SK-N-SH (cell line): ENCODE results near the gene GSG1L. TPM values are rescaled to one million over a fixed set of nuclear protein-coding genes. Genes with fewer than 3 reads are reported as not detected.

Source experiments
- CTCF ChIA-PET: fragments of 300-600, 350-600 bp; formaldehyde crosslinking; extraction: SDS; loops from one replicate; lab custom pipeline; 2021; lab: Yijun Ruan, JAX
- POLR2A ChIA-PET: fragments of 350-600 bp; sonication (Branson Sonifier 250); formaldehyde crosslinking; extraction: SDS; loops from one replicate; lab custom pipeline; 2020; ENCODE audit warnings: antibody characterized with exemption, inconsistent platforms; lab: Yijun Ruan, JAX
- DNase-seq: peaks from one replicate; pipeline ENCODE4 v3.0.0; 2012
- H2AFZ ChIP-seq: fragments of 200-600 bp; sonication (generic); 2 replicates; pipeline ENCODE4 v1.8.1; 2016; ENCODE audit warnings: antibody characterized with exemption, mild to moderate bottlenecking, low read depth
- H3F3A ChIP-seq: fragments of 200-600 bp; sonication (generic); replicated peaks from 2 replicates; pipeline ENCODE3; 2016; ENCODE audit warnings: antibody characterized with exemption, mild to moderate bottlenecking; ENCODE audit not compliant: insufficient read depth
- H3K27ac ChIP-seq, 2 experiments: fragments of 200-500 bp in 1 of 2; fragments of 200-600 bp in 1 of 2; sonication (Bioruptor generic) in 1 of 2; sonication (generic), shearing (Covaris generic) in 1 of 2; 2 replicates each; pipeline versions ENCODE4 v1.5.1 to v1.6.1; 2014 to 2016; ENCODE audit warnings: low read depth in 2 of 2, inconsistent platforms in 1 of 2, low read length in 1 of 2, mild to moderate bottlenecking in 1 of 2, mixed read lengths in 1 of 2
- H3K27me3 ChIP-seq: fragments of 200-600 bp; sonication (generic), shearing (Covaris generic); 2 replicates; pipeline ENCODE4 v1.6.1; 2016; ENCODE audit warnings: mixed run types; ENCODE audit not compliant: insufficient read depth
- H3K36me3 ChIP-seq, 2 experiments: fragments of 200-500 bp in 1 of 2; fragments of 200-600 bp in 1 of 2; sonication (Bioruptor generic) in 1 of 2; sonication (generic) in 1 of 2; replicated peaks in 1 of 2; 2 replicates each; pipeline versions ENCODE3 to v1.5.1; 2014 to 2016; ENCODE audit warnings: low read length in 1 of 2, mild to moderate bottlenecking in 1 of 2; ENCODE audit not compliant: insufficient read depth in 2 of 2, control insufficient read depth in 1 of 2
- H3K4me1 ChIP-seq, 2 experiments: fragments of 200-500 bp in 1 of 2; fragments of 200-600 bp in 1 of 2; sonication (Bioruptor generic) in 1 of 2; sonication (generic), shearing (Covaris generic) in 1 of 2; 2 replicates each; pipeline versions ENCODE4 v1.5.1 to v1.6.1; 2014 to 2016; ENCODE audit warnings: low read depth in 1 of 2, low read length in 1 of 2, mixed run types in 1 of 2; ENCODE audit not compliant: insufficient read depth in 2 of 2, control insufficient read depth in 1 of 2
- H3K4me2 ChIP-seq: fragments of 200-600 bp; sonication (generic), shearing (Covaris generic); 2 replicates; pipeline ENCODE4 v1.6.1; 2017; ENCODE audit warnings: mixed run types
- H3K4me3 ChIP-seq, 2 experiments: fragments of 200-500 bp in 1 of 2; fragments of 200-600 bp in 1 of 2; sonication (Bioruptor generic) in 1 of 2; sonication (generic), shearing (Covaris generic) in 1 of 2; 2 replicates each; pipeline versions ENCODE4 v1.5.1 to v1.8.1; 2014 to 2016; ENCODE audit warnings: low read depth in 2 of 2, inconsistent platforms in 1 of 2, low read length in 1 of 2, mild to moderate bottlenecking in 1 of 2, mixed read lengths in 1 of 2, moderate library complexity in 1 of 2
- H3K79me2 ChIP-seq: fragments of 200-600 bp; sonication (generic); 2 replicates; pipeline ENCODE4 v1.8.1; 2017; ENCODE audit warnings: mild to moderate bottlenecking; ENCODE audit not compliant: insufficient read depth
- H3K9ac ChIP-seq: fragments of 200-600 bp; sonication (generic); 2 replicates; pipeline ENCODE4 v1.6.1; 2017; ENCODE audit warnings: mixed run types
- H3K9me2 ChIP-seq: fragments of 200-600 bp; sonication (generic); 2 replicates; pipeline ENCODE4 v1.6.1; 2017; ENCODE audit warnings: mixed run types
- H3K9me3 ChIP-seq: fragments of 200-600 bp; sonication (generic); 2 replicates; pipeline ENCODE4 v1.6.1; 2017; ENCODE audit warnings: mixed run types, mild to moderate bottlenecking, moderate library complexity
- H4K20me1 ChIP-seq: fragments of 200-600 bp; sonication (generic); 2 replicates; pipeline ENCODE4 v1.6.1; 2017; ENCODE audit warnings: mild to moderate bottlenecking, mixed run types; ENCODE audit not compliant: insufficient read depth
- EZH2phosphoT487 ChIP-seq: fragments of 200-600 bp; sonication (generic); IDR thresholded peaks from 2 replicates; pipeline ENCODE4 v1.6.1; 2017; ENCODE audit warnings: low read depth, mixed run types, mild to moderate bottlenecking, antibody characterized with exemption, moderate library complexity, borderline replicate concordance
- GABPA ChIP-seq: IDR thresholded peaks from 2 replicates; pipeline ENCODE4 v1.4.0; 2012; ENCODE audit warnings: low read depth, mild to moderate bottlenecking
- MEF2A ChIP-seq: IDR thresholded peaks from 2 replicates; pipeline ENCODE4 v1.4.0; 2012; ENCODE audit warnings: low read depth, borderline replicate concordance
- NFIC ChIP-seq: IDR thresholded peaks from 2 replicates; pipeline ENCODE4 v1.4.0; 2012; ENCODE audit warnings: borderline replicate concordance
- TAF1 ChIP-seq: IDR thresholded peaks from 2 replicates; pipeline ENCODE4 v1.6.1; 2012; ENCODE audit warnings: low read depth, mild to moderate bottlenecking, low read length, moderate library complexity, borderline replicate concordance
- YY1 ChIP-seq: IDR thresholded peaks from 2 replicates; pipeline ENCODE4 v1.4.0; 2012; ENCODE audit warnings: low read depth, mild to moderate bottlenecking
- WGBS: methylation state at CpG from one replicate; pipeline ENCODE4 v1.1.6; 2017; ENCODE audit warnings: low lambda C conversion rate; 5-methylcytosine and 5-hydroxymethylcytosine counted together
- polyA plus RNA-seq, 3 experiments: library from polyadenylated mRNA; depleted of rRNA; stranded (reverse); fragments of >200 nt; gene quantifications; 2 replicates each; pipeline ENCODE4 v1.2.3, GENCODE V29; 2012
- TF ChIP-seq, protein P1 (sequence below): IDR thresholded peaks from 2 replicates; pipeline ENCODE4 v1.6.1; 2012; ENCODE audit warnings: mild to moderate bottlenecking, low read depth, low read length, moderate library complexity
- TF ChIP-seq, protein P2 (sequence below): IDR thresholded peaks from 2 replicates; pipeline ENCODE4; 2012
- TF ChIP-seq, protein P3 (sequence below): IDR thresholded peaks from 2 replicates; pipeline ENCODE4 v1.4.0; 2012; ENCODE audit warnings: low read depth
- TF ChIP-seq, protein P4 (sequence below): fragments of 150-350 bp; IDR thresholded peaks from 2 replicates; pipeline ENCODE4 v1.6.1; 2016; ENCODE audit warnings: mild to moderate bottlenecking, low read depth, low read length
- TF ChIP-seq, protein P5 (sequence below): IDR thresholded peaks from 2 replicates; pipeline ENCODE4 v1.4.0; 2012; ENCODE audit warnings: low read depth, borderline replicate concordance

Gene GSG1L
- polyA plus RNA-seq, 1 of the 3 experiments (the other 2 are of a cell fraction): not detected

DNA sequence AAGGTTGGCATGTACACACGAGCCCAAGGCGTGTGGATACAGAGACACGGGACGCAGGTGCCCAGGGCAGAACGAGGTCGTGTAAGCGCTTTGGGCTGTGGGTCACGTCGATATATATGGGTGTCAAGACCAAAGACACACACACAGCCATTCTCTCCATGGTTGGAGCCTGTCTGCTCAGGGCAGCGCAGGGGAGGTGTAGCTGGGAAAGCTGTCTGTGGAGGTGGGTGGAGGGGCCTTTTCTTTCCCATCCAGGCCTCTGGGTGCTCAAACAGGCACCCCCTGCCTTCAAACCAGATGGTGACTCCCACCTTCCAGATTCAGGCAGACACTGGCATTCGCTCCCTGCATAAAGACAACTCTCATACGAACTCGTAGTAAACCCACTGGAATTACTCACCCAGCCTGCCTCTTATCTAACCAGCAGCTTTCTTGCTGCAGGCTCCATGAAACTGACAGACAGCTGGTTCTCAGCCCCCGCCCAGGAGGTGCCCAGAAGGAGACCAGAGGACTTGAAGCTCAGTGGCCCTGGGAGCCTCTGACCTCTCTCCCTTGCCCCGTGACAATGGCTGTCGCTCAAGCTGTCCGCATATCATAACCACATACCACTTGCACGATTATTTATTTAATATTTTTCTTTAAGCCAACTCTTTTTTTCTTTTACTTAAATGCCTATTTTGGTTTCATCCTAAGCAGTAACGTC lies 276.4 kb downstream of the GSG1L start:
- CTCF ChIA-PET: no interaction called here
- Histone ChIP-seq H3K9me3 (no peaks in the 10 kb centered on the region), H3F3A (no peaks in the 10 kb centered on the region), H4K20me1 (no peaks in the 10 kb centered on the region), H3K79me2 (no peaks in the 10 kb centered on the region), H3K4me3 (no peak overlapping the region), H3K9me2 (no peaks in the 10 kb centered on the region), H3K27me3 (no peaks in the 10 kb centered on the region), H2AFZ (no peak overlapping the region), H3K4me1 (peaks cover 0 to 17% of the 10 kb centered on the region in 2 experiments; a peak in 1 of 4 replicates), H3K27ac (no peak overlapping the region), H3K4me2 (no peak overlapping the region), H3K9ac (no peak overlapping the region), H3K36me3 (no peaks in the 10 kb centered on the region)
- POLR2A ChIA-PET: no interaction called here
- TF ChIP-seq, protein P1, sequence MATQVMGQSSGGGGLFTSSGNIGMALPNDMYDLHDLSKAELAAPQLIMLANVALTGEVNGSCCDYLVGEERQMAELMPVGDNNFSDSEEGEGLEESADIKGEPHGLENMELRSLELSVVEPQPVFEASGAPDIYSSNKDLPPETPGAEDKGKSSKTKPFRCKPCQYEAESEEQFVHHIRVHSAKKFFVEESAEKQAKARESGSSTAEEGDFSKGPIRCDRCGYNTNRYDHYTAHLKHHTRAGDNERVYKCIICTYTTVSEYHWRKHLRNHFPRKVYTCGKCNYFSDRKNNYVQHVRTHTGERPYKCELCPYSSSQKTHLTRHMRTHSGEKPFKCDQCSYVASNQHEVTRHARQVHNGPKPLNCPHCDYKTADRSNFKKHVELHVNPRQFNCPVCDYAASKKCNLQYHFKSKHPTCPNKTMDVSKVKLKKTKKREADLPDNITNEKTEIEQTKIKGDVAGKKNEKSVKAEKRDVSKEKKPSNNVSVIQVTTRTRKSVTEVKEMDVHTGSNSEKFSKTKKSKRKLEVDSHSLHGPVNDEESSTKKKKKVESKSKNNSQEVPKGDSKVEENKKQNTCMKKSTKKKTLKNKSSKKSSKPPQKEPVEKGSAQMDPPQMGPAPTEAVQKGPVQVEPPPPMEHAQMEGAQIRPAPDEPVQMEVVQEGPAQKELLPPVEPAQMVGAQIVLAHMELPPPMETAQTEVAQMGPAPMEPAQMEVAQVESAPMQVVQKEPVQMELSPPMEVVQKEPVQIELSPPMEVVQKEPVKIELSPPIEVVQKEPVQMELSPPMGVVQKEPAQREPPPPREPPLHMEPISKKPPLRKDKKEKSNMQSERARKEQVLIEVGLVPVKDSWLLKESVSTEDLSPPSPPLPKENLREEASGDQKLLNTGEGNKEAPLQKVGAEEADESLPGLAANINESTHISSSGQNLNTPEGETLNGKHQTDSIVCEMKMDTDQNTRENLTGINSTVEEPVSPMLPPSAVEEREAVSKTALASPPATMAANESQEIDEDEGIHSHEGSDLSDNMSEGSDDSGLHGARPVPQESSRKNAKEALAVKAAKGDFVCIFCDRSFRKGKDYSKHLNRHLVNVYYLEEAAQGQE: no peak
- TF ChIP-seq GABPA (no peak), EZH2phosphoT487 (no peak), MEF2A (no peak), YY1 (no peak), NFIC (no peak), TAF1 (no peak)
- TF ChIP-seq, protein P2, sequence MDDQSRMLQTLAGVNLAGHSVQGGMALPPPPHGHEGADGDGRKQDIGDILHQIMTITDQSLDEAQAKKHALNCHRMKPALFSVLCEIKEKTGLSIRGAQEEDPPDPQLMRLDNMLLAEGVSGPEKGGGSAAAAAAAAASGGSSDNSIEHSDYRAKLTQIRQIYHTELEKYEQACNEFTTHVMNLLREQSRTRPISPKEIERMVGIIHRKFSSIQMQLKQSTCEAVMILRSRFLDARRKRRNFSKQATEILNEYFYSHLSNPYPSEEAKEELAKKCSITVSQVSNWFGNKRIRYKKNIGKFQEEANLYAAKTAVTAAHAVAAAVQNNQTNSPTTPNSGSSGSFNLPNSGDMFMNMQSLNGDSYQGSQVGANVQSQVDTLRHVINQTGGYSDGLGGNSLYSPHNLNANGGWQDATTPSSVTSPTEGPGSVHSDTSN: no peak
- TF ChIP-seq, protein P3, sequence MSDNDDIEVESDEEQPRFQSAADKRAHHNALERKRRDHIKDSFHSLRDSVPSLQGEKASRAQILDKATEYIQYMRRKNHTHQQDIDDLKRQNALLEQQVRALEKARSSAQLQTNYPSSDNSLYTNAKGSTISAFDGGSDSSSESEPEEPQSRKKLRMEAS: no peak
- TF ChIP-seq, protein P4, sequence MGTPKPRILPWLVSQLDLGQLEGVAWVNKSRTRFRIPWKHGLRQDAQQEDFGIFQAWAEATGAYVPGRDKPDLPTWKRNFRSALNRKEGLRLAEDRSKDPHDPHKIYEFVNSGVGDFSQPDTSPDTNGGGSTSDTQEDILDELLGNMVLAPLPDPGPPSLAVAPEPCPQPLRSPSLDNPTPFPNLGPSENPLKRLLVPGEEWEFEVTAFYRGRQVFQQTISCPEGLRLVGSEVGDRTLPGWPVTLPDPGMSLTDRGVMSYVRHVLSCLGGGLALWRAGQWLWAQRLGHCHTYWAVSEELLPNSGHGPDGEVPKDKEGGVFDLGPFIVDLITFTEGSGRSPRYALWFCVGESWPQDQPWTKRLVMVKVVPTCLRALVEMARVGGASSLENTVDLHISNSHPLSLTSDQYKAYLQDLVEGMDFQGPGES: no peak
- TF ChIP-seq, protein P5, sequence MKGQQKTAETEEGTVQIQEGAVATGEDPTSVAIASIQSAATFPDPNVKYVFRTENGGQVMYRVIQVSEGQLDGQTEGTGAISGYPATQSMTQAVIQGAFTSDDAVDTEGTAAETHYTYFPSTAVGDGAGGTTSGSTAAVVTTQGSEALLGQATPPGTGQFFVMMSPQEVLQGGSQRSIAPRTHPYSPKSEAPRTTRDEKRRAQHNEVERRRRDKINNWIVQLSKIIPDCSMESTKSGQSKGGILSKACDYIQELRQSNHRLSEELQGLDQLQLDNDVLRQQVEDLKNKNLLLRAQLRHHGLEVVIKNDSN: no peak
- DNase-seq: no peak
- 73% methylated on average over 19 of the region's 19 CpGs for WGBS
